Dendritic cell treated with granulocyte-macrophage colony-stimulating factor and Interleukin-4, amounts not matched to agents 40 ng/mL and 50 ng/mL, for 4 days (primary cell): ENCODE measurements around the gene COG4.

Experiments used
- H3K27ac Mint-ChIP-seq: one replicate; pipeline ENCODE4 v1.8.0; 2022; ENCODE audit warnings: mild to moderate bottlenecking, mixed read lengths
- H3K27me3 Mint-ChIP-seq: one replicate; pipeline ENCODE4 v1.8.0; 2022; ENCODE audit warnings: mild to moderate bottlenecking, mixed read lengths
- H3K36me3 Mint-ChIP-seq: one replicate; pipeline ENCODE4 v1.8.0; 2022; ENCODE audit warnings: low read depth, mixed read lengths
- H3K4me1 Mint-ChIP-seq: one replicate; pipeline ENCODE4 v1.8.0; 2022; ENCODE audit warnings: low read depth, mixed read lengths
- H3K4me3 Mint-ChIP-seq: one replicate; pipeline ENCODE4 v1.8.0; 2022; ENCODE audit warnings: mild to moderate bottlenecking, moderate library complexity, mixed read lengths
- H3K9me3 Mint-ChIP-seq: one replicate; pipeline ENCODE4 v1.8.0; 2022; ENCODE audit warnings: mixed read lengths
- intact Hi-C: fragments of 100-400 bp; cut with micrococcal nuclease; formaldehyde crosslinking; loops from one replicate; pipeline ENCODE4 v1.15.0; 2022

COG4 gene

DNA sequence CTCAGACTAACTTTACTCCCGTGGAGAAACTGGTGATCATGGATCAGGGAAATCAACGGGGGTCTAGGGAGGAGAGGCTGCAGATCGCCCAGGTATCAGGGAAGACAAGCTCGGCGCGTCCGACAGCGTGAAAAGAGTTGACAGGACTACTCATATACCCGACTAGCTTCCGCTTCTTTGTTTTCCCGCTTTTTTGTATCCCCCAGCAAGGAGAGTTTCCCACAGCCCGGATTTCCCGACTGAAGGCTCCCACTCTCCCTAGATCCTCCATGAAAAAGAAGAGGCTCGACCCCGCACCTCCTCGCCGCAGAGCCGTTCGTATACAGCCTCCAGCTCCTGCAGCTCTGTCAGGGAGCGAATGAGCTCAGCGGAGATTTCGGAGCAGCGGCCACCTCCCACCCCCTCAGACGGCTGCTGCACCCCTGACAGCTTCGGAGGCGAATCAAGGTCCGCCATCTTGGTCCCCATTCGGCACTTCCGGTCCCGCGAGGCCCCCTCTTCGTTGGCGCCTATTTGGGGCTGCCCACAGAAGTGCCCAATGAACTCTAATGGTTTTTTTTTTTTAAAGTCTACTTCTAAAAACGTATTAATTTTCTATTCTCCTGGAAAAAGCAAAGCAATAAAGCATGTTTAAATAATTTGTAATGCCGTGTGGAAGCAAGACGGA lies at the start of gene COG4:
Gene COG4 (minus strand): TSS at position 479 of the 667 bp plus-strand sequence. CDS start 11 bp downstream, at position 468.
- H3K4me1 Mint-ChIP-seq: peaks cover 40% of the 10 kb centered on the region
- no peaks in the 10 kb centered on the region for H3K27me3 Mint-ChIP-seq
- H3K9me3 Mint-ChIP-seq: no peaks in the 10 kb centered on the region
- H3K27ac Mint-ChIP-seq: peak within 1 kb of the TSS; percentile 98
- H3K36me3 Mint-ChIP-seq: peaks cover 67% of the 10 kb centered on the region
- peak within 1 kb of the TSS; percentile 97 for H3K4me3 Mint-ChIP-seq
- intact Hi-C loops: loop anchor here (1.0 kb wide), 1 partner anchor 143 kb away; no protein-coding TSS in a partner anchor

GRCh38 chr16:70572926-70573270 lies 49.5 kb upstream of the COG4 start:
- Mint-ChIP-seq H3K9me3 (no peaks in the 10 kb centered on the region), H3K4me3 (no peak overlapping the region), H3K36me3 (peaks cover 69% of the 10 kb centered on the region), H3K4me1 (peaks cover 13% of the 10 kb centered on the region), H3K27ac (no peak overlapping the region), H3K27me3 (no peaks in the 10 kb centered on the region)
- intact Hi-C loops: no loop called here

DNA sequence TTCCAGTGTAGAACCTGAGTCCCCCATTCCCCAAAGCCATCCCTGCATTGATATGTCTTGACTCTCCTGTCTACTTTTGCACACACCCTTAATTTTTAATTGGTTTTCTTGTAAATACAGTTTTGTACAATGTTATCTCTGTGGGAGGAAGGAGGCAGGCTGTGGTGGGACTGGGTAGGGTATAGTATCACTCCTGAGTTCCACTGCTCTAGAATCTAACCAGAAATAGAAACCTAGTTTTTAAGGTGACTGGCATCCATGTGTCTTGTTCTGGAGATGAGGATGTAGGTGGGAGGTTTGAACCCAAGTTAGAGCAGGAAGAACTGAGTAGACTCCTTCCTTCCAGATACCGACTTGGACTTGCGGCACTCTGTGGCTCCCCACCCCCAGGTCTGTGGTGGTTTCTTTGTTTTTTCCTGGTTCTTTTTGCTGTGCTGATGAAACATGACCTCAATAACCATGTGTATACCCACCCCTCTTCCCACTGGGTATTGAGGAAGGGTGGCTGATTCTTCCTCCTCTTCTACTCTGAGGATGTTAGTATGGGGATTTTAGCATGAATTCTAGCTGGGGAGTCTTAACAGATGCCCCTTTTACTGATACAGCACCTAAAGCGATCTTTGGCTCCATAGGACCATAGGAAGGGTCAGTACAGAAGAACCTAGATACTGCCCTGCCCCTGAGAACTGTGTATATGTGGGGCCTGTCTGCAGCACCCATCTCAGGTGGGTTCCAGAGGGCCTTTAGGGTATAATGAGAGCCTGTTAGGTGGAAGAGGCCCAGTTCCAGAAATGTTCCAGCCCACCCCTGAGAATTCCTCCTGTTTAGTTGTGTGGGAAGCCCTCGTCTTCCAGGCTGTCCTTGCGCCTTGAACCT lies 48.9 kb upstream of the COG4 start:
- peaks cover 13% of the 10 kb centered on the region for H3K4me1 Mint-ChIP-seq
- H3K4me3 Mint-ChIP-seq: no peak overlapping the region
- peaks cover 75% of the 10 kb centered on the region for H3K36me3 Mint-ChIP-seq
- H3K27ac Mint-ChIP-seq: no peak overlapping the region
- H3K27me3 Mint-ChIP-seq: no peaks in the 10 kb centered on the region
- H3K9me3 Mint-ChIP-seq: no peaks in the 10 kb centered on the region
- intact Hi-C loops: no loop called here

DNA sequence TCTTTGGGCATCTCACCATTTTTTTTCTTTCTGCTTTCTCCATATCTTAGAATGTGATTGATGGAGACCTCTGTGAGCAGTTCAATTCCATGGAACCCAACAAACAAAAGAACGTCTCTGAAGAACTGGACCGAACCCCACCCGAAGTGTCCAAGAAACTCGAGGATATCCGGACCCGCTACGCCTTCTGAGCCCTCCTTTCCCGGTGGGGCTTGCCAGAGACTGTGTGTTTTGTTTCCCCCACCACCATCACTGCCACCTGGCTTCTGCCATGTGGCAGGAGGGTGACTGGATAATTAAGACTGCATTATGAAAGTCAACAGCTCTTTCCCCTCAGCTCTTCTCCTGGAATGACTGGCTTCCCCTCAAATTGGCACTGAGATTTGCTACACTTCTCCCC lies 48.3 kb upstream of the COG4 start:
- Mint-ChIP-seq H3K36me3 (peaks cover 82% of the 10 kb centered on the region), H3K4me3 (no peak overlapping the region)
- intact Hi-C loops: no loop called here

DNA sequence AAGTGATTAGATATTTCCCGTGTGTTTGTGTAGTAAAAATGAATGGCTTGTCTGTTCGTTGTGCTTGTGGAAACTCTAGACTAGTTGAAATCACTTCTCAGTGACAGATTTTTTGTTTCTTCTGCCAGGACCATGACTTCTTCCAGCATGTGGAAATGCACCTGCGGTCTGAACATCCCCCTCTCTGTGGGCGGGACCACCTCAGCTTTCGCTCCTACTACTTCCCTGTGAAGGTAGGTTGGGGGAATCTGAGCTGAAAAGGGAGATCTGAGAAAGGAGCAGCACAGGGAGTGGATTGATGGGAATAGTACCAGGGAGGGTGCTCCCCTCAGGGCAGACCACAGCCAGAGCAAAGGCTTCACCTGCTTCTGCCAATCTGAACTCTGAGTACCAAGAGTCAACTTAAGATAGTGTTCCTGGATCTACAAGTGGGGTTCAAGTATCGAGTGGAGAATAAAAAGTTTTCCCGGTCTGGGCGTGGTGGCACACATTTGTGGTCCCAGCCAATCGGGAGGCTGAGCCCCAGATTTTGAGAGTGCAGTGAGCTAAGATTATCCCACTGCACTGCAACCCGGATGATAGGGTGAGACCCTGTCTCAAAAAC lies 47.7 kb upstream of the COG4 start:
- H3K27ac Mint-ChIP-seq: no peak overlapping the region
- no peaks in the 10 kb centered on the region for H3K27me3 Mint-ChIP-seq
- no peak overlapping the region for H3K4me3 Mint-ChIP-seq
- no peaks in the 10 kb centered on the region for H3K9me3 Mint-ChIP-seq
- peaks cover 87% of the 10 kb centered on the region for H3K36me3 Mint-ChIP-seq
- H3K4me1 Mint-ChIP-seq: peaks cover 8% of the 10 kb centered on the region
- intact Hi-C loops: no loop called here

More for the DNA sequence above, 48.3 kb upstream of the COG4 start:
- H3K27me3 Mint-ChIP-seq: no peaks in the 10 kb centered on the region
- H3K9me3 Mint-ChIP-seq: no peaks in the 10 kb centered on the region
- H3K27ac Mint-ChIP-seq: no peak overlapping the region
- H3K4me1 Mint-ChIP-seq: peaks cover 13% of the 10 kb centered on the region

DNA sequence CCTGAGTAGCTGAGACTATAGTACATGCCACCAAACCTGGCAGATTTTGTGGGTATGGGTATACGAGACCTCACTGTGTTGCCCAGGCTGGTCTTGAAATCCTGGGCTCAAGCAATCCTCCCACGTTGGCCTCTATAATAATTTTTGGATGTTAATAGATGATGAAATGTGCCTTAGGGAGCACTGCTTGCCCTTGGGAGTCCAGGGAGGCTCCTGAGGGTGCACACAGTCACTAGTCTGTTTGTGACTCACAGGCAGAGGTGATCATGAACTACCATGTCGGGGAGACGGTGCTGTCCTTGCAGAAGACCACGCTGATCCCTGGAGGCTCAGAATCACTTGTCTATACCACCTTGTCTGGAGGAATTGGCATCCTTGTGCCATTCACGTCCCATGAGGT lies 46.4 kb upstream of the COG4 start:
- Mint-ChIP-seq H3K36me3 (peaks cover 100% of the 10 kb centered on the region), H3K9me3 (no peaks in the 10 kb centered on the region), H3K27me3 (no peaks in the 10 kb centered on the region), H3K27ac (no peak overlapping the region), H3K4me1 (no peaks in the 10 kb centered on the region), H3K4me3 (no peak overlapping the region)
- intact Hi-C loops: no loop called here

DNA sequence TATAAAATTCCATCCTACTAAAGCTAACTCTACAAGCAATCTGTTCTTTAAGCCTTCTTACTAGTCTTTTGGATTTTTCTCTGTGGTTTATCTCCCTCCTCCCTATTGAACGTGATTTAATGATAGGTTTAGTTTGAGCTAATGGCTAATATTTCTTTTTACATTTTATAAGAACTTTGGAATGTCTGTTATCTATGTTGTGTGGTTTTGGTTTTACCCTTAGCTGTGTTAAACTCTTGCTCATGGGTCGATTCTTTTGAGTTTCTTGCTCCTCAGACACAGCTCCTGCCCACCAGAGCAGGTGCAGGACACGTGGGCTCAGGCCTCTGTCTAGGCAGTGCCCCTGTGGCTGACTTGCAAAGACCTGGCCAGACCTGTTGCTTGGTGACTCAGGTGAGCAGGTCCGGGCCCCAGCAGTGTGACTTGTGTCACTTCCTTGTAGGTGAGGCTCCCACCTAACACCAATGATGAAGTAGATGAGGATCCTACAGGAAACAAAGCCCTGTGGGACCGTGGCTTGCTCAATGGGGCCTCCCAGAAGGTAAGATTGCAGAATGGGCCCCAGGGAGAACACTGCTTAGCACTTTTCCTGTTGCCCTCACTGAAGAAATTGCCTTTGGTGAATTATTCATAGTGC lies 45.4 kb upstream of the COG4 start:
- H3K27me3 Mint-ChIP-seq: no peaks in the 10 kb centered on the region
- no peak overlapping the region for H3K4me3 Mint-ChIP-seq
- H3K27ac Mint-ChIP-seq: no peak overlapping the region
- peaks cover 100% of the 10 kb centered on the region for H3K36me3 Mint-ChIP-seq
- intact Hi-C loops: no loop called here
- H3K4me1 Mint-ChIP-seq: no peaks in the 10 kb centered on the region
- no peaks in the 10 kb centered on the region for H3K9me3 Mint-ChIP-seq

DNA sequence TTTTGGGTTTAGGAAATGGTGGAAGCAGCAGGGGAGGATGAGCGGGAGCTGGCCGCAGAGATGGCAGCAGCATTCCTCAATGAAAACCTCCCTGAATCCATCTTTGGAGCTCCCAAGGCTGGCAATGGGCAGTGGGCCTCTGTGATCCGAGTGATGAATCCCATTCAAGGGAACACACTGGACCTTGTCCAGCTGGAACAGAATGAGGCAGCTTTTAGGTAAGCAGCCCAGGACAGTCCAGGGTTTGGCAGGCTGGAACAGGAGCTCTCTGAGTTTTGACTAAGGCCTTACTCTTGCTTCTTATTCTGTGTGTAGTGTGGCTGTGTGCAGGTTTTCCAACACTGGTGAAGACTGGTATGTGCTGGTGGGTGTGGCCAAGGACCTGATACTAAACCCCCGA lies 41.7 kb upstream of the COG4 start:
- Mint-ChIP-seq H3K27me3 (no peaks in the 10 kb centered on the region), H3K4me1 (no peaks in the 10 kb centered on the region), H3K27ac (no peak overlapping the region), H3K9me3 (no peaks in the 10 kb centered on the region), H3K4me3 (no peak overlapping the region), H3K36me3 (peaks cover 100% of the 10 kb centered on the region)
- intact Hi-C loops: no loop called here

- intact Hi-C loops: no loop called here
- Mint-ChIP-seq H3K27me3 (no peaks in the 10 kb centered on the region), H3K4me3 (no peak overlapping the region), H3K36me3 (peaks cover 100% of the 10 kb centered on the region), H3K9me3 (no peaks in the 10 kb centered on the region), H3K4me1 (no peaks in the 10 kb centered on the region), H3K27ac (no peak overlapping the region)
These were observed 40.3 kb upstream of the COG4 start for GRCh38 chr16:70563636-70564035.

- intact Hi-C loops: no loop called here
- Mint-ChIP-seq H3K27ac (no peak overlapping the region), H3K9me3 (no peaks in the 10 kb centered on the region)
These were observed 38.3 kb upstream of the COG4 start for GRCh38 chr16:70561623-70562022.

DNA sequence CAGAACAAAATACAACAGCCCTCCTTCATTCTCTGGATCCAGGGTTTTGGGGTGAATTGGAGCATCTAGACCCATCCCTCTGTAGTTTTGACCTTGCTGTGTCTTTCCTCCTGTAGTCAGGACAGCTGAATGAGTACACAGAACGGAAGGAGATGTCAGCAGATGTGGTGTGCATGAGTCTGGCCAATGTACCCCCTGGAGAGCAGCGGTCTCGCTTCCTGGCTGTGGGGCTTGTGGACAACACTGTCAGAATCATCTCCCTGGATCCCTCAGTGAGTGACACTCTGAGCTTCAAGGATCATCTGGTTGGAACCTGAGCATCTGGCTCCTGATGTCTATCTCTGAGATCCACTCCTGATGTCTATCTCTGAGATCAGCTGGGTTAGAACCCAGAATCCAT lies 32.7 kb upstream of the COG4 start:
- Mint-ChIP-seq H3K4me3 (no peak overlapping the region), H3K27ac (no peak overlapping the region), H3K36me3 (peaks cover 94% of the 10 kb centered on the region), H3K4me1 (no peaks in the 10 kb centered on the region), H3K9me3 (no peaks in the 10 kb centered on the region), H3K27me3 (no peaks in the 10 kb centered on the region)
- intact Hi-C loops: no loop called here

More at GRCh38 chr16:70561623-70562022, 38.3 kb upstream of the COG4 start:
- no peaks in the 10 kb centered on the region for H3K27me3 Mint-ChIP-seq
- no peaks in the 10 kb centered on the region for H3K4me1 Mint-ChIP-seq
- H3K4me3 Mint-ChIP-seq: no peak overlapping the region
- H3K36me3 Mint-ChIP-seq: peaks cover 100% of the 10 kb centered on the region

DNA sequence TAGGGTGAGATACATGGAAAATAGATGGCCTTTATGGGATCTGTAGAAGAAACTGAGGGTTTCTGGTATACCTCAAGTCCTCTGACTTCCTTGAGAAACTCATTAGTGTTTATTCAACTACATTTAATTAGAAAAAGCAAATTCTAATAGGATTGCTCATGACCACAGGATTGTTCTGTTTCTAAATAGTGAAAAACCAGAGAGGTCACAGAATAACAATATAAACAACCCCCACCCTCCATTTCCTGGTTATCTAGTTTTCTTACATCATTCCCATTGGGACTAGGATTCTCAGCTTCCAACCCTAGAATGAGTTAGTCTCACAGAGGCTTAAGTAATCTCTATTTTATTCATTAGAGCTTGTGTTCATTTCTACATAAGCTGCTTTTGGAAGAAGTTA lies 30.3 kb upstream of the COG4 start:
- no peaks in the 10 kb centered on the region for H3K4me1 Mint-ChIP-seq
- no peaks in the 10 kb centered on the region for H3K27me3 Mint-ChIP-seq
- H3K36me3 Mint-ChIP-seq: peaks cover 94% of the 10 kb centered on the region
- no peak overlapping the region for H3K27ac Mint-ChIP-seq
- intact Hi-C loops: no loop called here
- no peaks in the 10 kb centered on the region for H3K9me3 Mint-ChIP-seq
- no peak overlapping the region for H3K4me3 Mint-ChIP-seq

DNA sequence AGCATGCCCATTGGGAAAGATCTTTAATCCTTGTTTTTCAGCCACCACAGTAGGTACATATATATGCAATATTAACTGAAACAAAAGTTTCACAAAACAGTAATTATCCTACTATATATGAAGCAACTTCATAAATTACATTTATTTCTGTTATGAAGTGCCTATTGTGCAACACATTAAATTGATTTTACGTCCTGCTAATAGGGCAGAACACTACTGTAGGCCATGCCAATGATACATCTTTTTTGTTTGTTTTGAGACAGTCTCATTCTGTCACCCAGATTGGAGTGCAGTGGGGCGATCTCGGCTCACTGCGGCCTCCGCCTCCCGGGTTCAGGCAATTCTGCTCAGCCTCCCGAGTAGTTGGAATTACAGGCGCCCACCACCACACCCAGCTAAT lies 29.3 kb upstream of the COG4 start:
- Mint-ChIP-seq H3K36me3 (peaks cover 94% of the 10 kb centered on the region), H3K9me3 (no peaks in the 10 kb centered on the region), H3K27me3 (no peaks in the 10 kb centered on the region), H3K27ac (no peak overlapping the region), H3K4me3 (no peak overlapping the region), H3K4me1 (no peaks in the 10 kb centered on the region)
- intact Hi-C loops: no loop called here

GRCh38 chr16:70551788-70552187 lies 28.4 kb upstream of the COG4 start:
- H3K36me3 Mint-ChIP-seq: peaks cover 89% of the 10 kb centered on the region
- H3K27ac Mint-ChIP-seq: no peak overlapping the region
- no peaks in the 10 kb centered on the region for H3K4me1 Mint-ChIP-seq
- no peak overlapping the region for H3K4me3 Mint-ChIP-seq
- no peaks in the 10 kb centered on the region for H3K27me3 Mint-ChIP-seq
- H3K9me3 Mint-ChIP-seq: no peaks in the 10 kb centered on the region
- intact Hi-C loops: no loop called here
